DOHH2 (cell line): Measurements from ENCODE around the gene MCC.

Experiments
- H3F3A ChIP-seq: fragments of 200-600 bp; sonication (generic), shearing (Covaris generic); 2 replicates; pipeline ENCODE4 v1.6.0; 2016; ENCODE audit warnings: antibody characterized with exemption, mild to moderate bottlenecking; ENCODE audit not compliant: control insufficient read depth, insufficient read depth
- H3K27ac ChIP-seq: fragments of 200-600 bp; sonication (generic); 2 replicates; pipeline ENCODE4 v1.5.1; 2014; ENCODE audit warnings: low read depth, mild to moderate bottlenecking, low read length, moderate library complexity
- H3K27me3 ChIP-seq: fragments of 200-600 bp; sonication (generic); 2 replicates; pipeline ENCODE4 v1.6.1; 2014; ENCODE audit warnings: mild to moderate bottlenecking, low read length, mixed read lengths; ENCODE audit not compliant: control insufficient read depth
- H3K36me3 ChIP-seq: fragments of 200-600 bp; sonication (generic); 2 replicates; pipeline ENCODE4 v1.6.1; 2014; ENCODE audit warnings: mild to moderate bottlenecking, low read length, moderate library complexity, mixed read lengths; ENCODE audit not compliant: control insufficient read depth
- H3K4me1 ChIP-seq: fragments of 200-600 bp; sonication (generic); 2 replicates; pipeline ENCODE4 v1.6.1; 2014; ENCODE audit warnings: mild to moderate bottlenecking, low read length, mixed read lengths; ENCODE audit not compliant: control insufficient read depth
- H3K4me2 ChIP-seq: fragments of 200-600 bp; sonication (generic); 2 replicates; pipeline ENCODE4 v1.6.0; 2014; ENCODE audit warnings: mild to moderate bottlenecking, low read length, moderate library complexity
- H3K4me3 ChIP-seq: fragments of 200-600 bp; sonication (generic); 2 replicates; pipeline ENCODE4 v1.5.1; 2014; ENCODE audit warnings: mild to moderate bottlenecking, low read length, mixed read lengths
- H3K79me2 ChIP-seq: fragments of 200-600 bp; sonication (generic); 2 replicates; pipeline ENCODE4 v1.6.1; 2014; ENCODE audit warnings: mild to moderate bottlenecking, low read length, mixed read lengths; ENCODE audit not compliant: control insufficient read depth
- H3K9me2 ChIP-seq: fragments of 200-600 bp; sonication (generic); replicated peaks from 2 replicates; pipeline ENCODE4 v1.6.1; 2014; ENCODE audit warnings: mild to moderate bottlenecking, low read length, mixed read lengths; ENCODE audit not compliant: control insufficient read depth
- H3K9me3 ChIP-seq: fragments of 200-600 bp; sonication (generic); 2 replicates; pipeline ENCODE4 v1.6.1; 2014; ENCODE audit warnings: antibody characterized with exemption, low read length, mixed read lengths; ENCODE audit not compliant: control insufficient read depth, insufficient read depth
- H4K20me1 ChIP-seq: fragments of 200-600 bp; sonication (generic); 2 replicates; pipeline ENCODE4 v1.6.0; 2014; ENCODE audit warnings: low read depth, mild to moderate bottlenecking, antibody characterized with exemption, low read length, moderate library complexity; ENCODE audit not compliant: control insufficient read depth, insufficient read depth
- EZH2phosphoT487 ChIP-seq: fragments of 200-600 bp; sonication (generic); IDR thresholded peaks from 2 replicates; pipeline ENCODE4 v1.6.1; 2017; ENCODE audit warnings: borderline replicate concordance, mild to moderate bottlenecking, antibody characterized with exemption, low read length, moderate library complexity, mixed read lengths
- TF ChIP-seq, protein P1 (sequence below): fragments of 200-600 bp; sonication (generic); IDR thresholded peaks from one replicate; pipeline ENCODE4 v1.5.1; 2014; ENCODE audit warnings: antibody characterized with exemption, mild to moderate bottlenecking, low read depth, low read length; ENCODE audit not compliant: poor library complexity, severe bottlenecking

MCC gene

DNA sequence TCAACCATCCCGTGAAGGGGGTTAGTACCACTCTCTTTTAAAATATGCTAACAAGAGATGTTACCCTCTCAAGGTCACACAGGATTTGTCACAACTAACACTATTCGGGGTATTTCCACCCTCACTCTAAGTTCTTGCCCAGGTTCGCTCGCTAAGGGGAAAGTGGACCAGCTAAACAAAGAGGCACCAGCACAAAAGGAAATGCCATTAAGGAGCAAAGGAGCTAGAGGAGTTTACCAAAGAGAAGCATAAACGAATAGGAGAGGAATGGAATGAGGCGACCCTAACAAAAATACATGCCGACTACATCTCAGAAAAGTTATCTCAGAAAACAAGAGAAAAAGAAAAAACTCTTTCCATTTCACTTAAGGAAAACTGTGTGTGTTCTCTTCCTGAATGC lies 340.7 kb downstream of the MCC start:
- Histone ChIP-seq H3K4me3 (no peak overlapping the region), H3K4me2 (no peak overlapping the region), H4K20me1 (no peaks in the 10 kb centered on the region), H3K9me2 (no peaks in the 10 kb centered on the region), H3K27ac (no peak overlapping the region), H3K79me2 (no peaks in the 10 kb centered on the region), H3F3A (no peaks in the 10 kb centered on the region), H3K36me3 (no peaks in the 10 kb centered on the region), H3K4me1 (no peaks in the 10 kb centered on the region), H3K27me3 (0 out of 2 replicates have a peak, but pooled peaks cover 3% of the 10 kb centered on the region), H3K9me3 (no peaks in the 10 kb centered on the region)
- no peak for TF ChIP-seq EZH2phosphoT487
- TF ChIP-seq, protein P1, sequence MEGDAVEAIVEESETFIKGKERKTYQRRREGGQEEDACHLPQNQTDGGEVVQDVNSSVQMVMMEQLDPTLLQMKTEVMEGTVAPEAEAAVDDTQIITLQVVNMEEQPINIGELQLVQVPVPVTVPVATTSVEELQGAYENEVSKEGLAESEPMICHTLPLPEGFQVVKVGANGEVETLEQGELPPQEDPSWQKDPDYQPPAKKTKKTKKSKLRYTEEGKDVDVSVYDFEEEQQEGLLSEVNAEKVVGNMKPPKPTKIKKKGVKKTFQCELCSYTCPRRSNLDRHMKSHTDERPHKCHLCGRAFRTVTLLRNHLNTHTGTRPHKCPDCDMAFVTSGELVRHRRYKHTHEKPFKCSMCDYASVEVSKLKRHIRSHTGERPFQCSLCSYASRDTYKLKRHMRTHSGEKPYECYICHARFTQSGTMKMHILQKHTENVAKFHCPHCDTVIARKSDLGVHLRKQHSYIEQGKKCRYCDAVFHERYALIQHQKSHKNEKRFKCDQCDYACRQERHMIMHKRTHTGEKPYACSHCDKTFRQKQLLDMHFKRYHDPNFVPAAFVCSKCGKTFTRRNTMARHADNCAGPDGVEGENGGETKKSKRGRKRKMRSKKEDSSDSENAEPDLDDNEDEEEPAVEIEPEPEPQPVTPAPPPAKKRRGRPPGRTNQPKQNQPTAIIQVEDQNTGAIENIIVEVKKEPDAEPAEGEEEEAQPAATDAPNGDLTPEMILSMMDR, result no peak

GRCh38 chr5:113147101-113147508 lies 341.1 kb downstream of the MCC start:
- Histone ChIP-seq H3K4me1 (no peaks in the 10 kb centered on the region), H3K4me3 (no peak overlapping the region), H3K9me3 (no peaks in the 10 kb centered on the region), H3F3A (no peaks in the 10 kb centered on the region), H3K36me3 (no peaks in the 10 kb centered on the region), H4K20me1 (no peaks in the 10 kb centered on the region), H3K27ac (no peak overlapping the region), H3K4me2 (no peak overlapping the region), H3K9me2 (no peaks in the 10 kb centered on the region), H3K79me2 (no peaks in the 10 kb centered on the region), H3K27me3 (0 out of 2 replicates have a peak, but pooled peaks cover 3% of the 10 kb centered on the region)
- TF ChIP-seq, protein P1, result no peak
- no peak for TF ChIP-seq EZH2phosphoT487

- Histone ChIP-seq H3K9me2 (no peaks in the 10 kb centered on the region), H4K20me1 (no peaks in the 10 kb centered on the region), H3K36me3 (no peaks in the 10 kb centered on the region), H3K4me3 (no peak overlapping the region), H3K9me3 (no peaks in the 10 kb centered on the region), H3K79me2 (no peaks in the 10 kb centered on the region), H3F3A (no peaks in the 10 kb centered on the region), H3K27ac (no peak overlapping the region), H3K4me1 (no peaks in the 10 kb centered on the region), H3K27me3 (no peaks in the 10 kb centered on the region), H3K4me2 (no peak overlapping the region)
- TF ChIP-seq, protein P1, result no peak
- TF ChIP-seq EZH2phosphoT487, result no peak
Measured at GRCh38 chr5:113145757-113146387, 342.4 kb downstream of the MCC start.
